Activated T-helper 1 cell treated with anti-CD3 and anti-CD28 coated beads, Interleukin-2, amount 50 U/mL, for 16 hours (primary cell): ENCODE data around the gene TOP2A.

Experiments used
- DNase-seq, 2 donors: peaks; one replicate each; pipeline ENCODE4 v3.0.0-alpha.2; 2020; ENCODE audit warnings: low read depth in 1 of 2, low spot score in 1 of 2

TOP2A gene

GRCh38 chr17:40348562-40349476 lies 68.9 kb downstream of the TOP2A start:
- no peak for DNase-seq

DNA sequence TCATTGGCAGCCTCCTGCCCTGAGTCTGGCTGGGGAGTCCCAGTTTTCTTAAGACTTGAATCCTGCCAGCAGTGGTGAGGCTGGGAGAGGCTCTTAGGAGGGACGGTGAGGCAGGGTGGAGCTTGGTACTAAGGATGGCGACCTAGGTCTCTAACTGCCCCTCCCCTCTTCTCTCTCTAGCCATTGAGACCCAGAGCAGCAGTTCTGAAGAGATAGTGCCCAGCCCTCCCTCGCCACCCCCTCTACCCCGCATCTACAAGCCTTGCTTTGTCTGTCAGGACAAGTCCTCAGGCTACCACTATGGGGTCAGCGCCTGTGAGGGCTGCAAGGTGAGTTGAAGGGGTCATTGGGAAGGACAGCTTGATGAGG lies 69.6 kb downstream of the TOP2A start:
- no peak for DNase-seq

DNA sequence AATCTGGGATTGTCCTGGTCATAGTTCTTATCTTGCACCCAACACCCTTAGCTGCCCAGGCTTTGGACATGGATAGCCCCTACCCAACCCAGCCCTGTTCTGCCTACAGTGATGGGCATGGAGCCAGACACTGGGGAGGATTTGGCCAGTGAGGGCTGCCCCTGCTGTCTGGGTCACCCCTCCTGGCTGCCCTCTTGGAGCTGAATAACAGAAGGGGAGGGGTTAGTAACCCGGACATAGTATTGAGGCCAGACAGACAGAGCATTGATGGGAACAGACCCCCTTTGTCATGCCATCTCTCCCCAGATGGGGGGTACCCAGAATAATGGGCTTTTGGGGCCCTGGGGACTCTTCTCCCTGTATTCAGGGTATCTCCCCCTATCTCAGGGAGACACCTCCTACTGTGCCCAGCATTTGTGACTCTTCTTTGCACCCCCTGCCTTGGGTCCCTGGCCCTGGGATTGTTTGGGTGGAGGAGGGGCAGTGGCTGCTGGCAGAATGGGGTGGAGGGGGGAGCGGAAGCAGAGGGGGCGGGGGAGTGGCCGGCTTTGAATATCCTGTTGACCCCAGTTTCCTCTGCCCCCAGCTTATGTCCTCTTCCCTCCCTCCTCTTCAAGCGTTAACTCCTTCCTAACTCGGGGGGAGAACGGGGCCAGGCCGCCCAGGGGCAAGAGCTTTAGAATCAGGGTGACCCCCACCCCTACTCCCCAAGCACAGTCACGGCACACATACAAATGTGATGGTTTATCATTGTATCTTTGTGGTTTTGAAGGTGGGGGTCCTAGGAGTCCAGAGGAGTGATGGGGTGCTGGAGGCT lies 70.2 kb downstream of the TOP2A start:
- no peak for DNase-seq

GRCh38 chr17:40346765-40347158 lies 70.9 kb downstream of the TOP2A start:
- no peak for DNase-seq

DNA sequence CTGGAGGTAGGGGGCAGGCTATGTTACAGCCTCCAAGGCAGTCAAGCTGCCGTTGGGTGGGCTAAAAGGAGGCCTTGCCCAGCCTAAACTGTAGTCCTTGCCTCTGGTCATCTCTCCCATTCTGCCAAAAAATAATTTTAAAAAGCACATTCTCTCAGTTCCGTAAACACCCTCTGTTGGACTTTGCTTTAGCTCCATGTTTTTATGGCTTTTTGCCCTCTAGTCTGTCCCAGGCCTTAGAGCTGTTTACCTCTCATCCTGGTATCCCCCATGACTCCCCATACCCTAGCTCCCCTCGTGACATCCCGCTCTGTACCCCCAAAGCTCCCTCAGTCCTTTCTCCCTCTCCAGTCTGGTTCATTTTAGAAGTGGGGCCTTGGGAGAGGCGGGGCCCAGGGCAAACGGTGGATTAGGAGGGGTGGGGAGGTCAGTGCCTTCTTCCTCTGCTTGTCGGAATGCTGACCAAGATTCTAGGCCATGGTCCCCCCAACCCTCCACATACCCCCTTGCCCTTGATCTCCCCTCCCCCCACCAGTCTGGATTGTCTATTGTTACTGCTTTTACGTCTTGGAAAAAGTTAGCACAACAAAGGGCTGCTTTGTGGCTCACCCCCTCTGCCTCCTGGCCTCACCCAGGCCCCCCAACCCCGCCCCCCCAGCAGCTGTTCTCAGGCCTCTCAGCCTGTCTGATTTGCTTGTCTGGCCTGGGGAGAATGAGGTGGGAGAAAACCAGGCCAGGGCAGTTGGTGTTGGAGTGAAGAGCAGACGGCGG lies 71.5 kb downstream of the TOP2A start:
- DNase-seq: no peak

DNA sequence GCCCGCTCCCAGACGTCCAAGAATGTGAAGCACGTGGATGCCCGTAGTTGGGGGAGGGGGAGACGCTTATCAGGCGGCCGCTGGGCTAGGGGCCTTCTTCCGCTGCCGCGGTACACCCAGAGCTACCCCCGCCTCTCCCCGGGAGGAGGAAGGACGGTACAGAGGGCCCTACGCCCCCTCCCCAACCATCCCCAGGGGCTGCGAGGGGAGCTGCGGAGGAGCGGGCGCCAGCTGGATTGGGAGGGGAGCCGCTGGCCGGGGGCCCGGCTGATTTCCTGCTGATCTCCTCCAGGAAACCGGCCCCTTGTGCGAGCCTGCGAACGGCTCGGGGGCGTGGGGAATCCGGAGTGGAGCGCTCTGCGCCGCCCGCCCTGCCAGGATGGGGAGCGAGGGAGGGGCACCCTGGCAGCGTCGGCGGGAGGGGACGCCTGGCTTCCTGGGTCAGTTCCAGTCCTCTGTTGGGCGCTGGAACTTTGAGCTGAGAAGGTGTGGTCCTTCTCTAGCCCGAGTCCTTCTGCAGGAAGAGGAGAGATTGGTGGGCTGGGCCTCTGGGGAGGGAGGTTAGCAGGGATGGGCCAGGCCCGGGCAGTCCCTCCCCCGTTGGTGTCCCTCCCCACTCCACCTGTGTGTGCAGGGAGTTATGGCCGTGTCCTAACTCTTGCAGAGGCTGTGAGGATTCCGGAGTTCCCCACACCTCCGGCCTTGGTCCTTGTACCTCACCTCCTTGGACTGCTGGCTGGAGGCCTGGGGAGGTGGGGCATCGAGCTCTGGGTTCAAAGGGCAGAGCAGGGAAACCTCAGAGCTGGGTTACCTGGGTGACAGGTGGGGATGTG lies 72.3 kb downstream of the TOP2A start:
- DNase-seq: no peak

DNA sequence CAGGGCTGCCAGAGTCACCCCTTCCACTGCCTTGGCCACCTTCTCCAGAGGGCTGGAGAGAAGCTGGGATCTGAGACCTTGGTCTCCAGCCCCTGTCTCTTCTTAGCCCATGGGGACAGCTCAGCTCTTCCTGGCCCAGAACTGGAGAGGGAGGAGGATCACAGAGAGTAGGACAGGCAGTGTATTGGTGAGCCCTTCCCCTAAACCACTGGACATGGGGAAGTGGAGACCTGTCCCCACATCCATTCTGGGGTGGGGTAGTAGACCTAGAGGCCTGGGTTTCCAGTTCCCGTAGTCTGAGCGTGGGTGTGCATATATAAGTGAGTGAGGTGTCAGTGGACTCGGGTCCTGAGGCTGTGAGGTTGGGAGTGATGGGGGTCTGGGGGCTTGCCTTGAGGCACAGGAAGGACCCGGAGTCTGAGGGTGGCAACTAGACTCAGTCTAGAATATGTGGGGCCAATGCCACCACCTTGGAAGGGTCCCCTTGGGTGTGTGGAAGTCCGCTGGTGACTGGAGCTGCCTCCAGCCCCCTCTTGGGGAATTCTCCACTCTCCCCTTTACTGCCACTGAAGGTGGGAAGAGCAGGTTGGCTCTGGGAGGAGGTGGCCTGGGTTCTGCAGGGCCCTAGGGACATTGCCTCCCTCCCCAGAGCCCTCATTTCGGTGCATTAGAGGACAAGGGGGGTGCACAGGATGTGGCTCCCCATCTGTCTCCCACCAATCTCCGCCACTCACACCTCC lies 73.1 kb downstream of the TOP2A start:
- no peak for DNase-seq

GRCh38 chr17:40343219-40344119 lies 74.2 kb downstream of the TOP2A start:
- no peak for DNase-seq

DNA sequence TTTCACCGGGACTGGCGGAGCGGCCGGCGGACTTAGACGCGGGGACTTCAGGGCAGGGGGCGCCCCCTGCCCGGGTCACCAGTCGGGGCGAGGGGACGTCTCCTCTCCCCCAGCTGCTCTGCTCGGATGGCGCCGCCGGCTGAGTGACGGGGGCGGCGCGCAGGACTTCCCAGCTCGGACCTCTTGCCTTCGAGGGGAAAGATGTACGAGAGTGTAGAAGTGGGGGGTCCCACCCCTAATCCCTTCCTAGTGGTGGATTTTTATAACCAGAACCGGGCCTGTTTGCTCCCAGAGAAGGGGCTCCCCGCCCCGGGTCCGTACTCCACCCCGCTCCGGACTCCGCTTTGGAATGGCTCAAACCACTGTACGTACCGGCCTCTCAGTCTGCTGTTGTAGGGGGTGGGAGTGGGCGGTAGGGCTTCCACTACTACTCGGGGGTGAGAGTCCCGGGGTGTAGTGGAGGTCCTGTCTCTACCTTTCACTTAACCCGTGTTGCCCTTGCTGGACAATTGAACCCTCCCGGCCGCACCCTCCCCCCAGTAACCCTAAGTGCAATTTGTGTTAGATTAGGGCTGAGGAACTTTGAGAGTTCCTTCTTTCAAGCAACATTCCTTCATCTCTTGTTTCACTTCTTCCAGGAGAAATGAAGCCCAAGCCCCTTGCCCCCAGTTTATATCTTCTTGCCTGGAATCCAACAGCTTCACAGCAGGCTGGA lies 75.0 kb downstream of the TOP2A start:
- no peak for DNase-seq

- DNase-seq: no peak
Measured at GRCh38 chr17:40341808-40342503, 75.7 kb downstream of the TOP2A start.

GRCh38 chr17:40340880-40341807 lies 76.6 kb downstream of the TOP2A start:
- DNase-seq: peak; percentile 70 to 77

DNA sequence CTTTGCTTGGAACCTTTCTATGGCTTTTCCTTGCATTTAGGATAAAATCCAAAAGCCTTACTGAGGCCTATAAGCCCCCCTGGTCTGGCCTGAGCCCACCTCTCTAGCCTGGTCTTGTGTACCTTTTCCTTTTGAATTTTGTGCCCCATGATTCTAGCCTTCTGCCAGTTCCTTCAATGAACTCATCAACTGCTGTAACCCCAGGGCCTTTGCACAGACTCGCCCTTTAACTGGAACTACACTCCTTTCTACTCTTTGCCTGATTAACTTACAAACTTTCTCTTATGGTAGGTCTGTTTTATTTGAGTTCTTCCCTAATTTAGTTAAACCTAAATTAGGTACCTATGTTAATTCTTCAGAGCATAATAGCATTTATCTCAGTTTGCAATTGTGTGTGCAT lies 77.4 kb downstream of the TOP2A start:
- no peak for DNase-seq

- no peak for DNase-seq
Measured at GRCh38 chr17:40338941-40339649, 78.6 kb downstream of the TOP2A start.
